ENCODE results near the gene ABHD10. TPM values are rescaled to one million over a fixed set of nuclear protein-coding genes. Genes with fewer than 3 reads are reported as not detected.

ABHD10 gene
- total and polyA plus RNA-seq, 10 of the 15 experiments (the other 5 are each of a cell fraction or from before 2014, with no cell fraction given), result 12.3 to 51.0 (median 28.9) TPM

DNA sequence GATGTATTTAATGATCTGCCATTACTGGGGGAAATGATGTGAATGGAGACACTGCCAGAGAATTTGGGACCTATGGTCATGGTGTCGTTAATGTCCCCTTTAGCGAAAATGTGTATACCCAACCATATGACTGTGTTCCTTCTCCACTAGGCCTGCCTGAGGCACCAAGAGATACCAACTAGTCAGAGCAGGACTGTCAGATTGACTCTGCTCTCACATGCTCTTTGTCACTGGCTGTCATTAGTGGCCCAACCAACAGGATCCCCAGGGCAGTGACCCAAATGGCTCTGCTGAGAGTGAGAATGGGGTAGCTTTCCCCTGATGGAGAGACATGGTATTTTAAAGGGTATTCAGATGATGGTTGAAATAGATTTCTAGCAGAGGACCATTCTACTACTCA lies 22.7 kb downstream of the ABHD10 start (continued):
- no peak for TF ChIP-seq MYC (IDR thresholded peaks at IDR 0.05; ENCODE audit: insufficient read depth, insufficient read length, insufficient replicate concordance, low read length, severe bottlenecking)
- TF ChIP-seq CBX5 (IDR thresholded peaks at IDR 0.05; ENCODE audit: low read depth), result no peak
- no peak for TF ChIP-seq ZNF622 (IDR thresholded peaks at IDR 0.05)
- TF ChIP-seq, protein P1, sequence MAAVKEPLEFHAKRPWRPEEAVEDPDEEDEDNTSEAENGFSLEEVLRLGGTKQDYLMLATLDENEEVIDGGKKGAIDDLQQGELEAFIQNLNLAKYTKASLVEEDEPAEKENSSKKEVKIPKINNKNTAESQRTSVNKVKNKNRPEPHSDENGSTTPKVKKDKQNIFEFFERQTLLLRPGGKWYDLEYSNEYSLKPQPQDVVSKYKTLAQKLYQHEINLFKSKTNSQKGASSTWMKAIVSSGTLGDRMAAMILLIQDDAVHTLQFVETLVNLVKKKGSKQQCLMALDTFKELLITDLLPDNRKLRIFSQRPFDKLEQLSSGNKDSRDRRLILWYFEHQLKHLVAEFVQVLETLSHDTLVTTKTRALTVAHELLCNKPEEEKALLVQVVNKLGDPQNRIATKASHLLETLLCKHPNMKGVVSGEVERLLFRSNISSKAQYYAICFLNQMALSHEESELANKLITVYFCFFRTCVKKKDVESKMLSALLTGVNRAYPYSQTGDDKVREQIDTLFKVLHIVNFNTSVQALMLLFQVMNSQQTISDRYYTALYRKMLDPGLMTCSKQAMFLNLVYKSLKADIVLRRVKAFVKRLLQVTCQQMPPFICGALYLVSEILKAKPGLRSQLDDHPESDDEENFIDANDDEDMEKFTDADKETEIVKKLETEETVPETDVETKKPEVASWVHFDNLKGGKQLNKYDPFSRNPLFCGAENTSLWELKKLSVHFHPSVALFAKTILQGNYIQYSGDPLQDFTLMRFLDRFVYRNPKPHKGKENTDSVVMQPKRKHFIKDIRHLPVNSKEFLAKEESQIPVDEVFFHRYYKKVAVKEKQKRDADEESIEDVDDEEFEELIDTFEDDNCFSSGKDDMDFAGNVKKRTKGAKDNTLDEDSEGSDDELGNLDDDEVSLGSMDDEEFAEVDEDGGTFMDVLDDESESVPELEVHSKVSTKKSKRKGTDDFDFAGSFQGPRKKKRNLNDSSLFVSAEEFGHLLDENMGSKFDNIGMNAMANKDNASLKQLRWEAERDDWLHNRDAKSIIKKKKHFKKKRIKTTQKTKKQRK (IDR thresholded peaks at IDR 0.05; ENCODE audit: low read depth, low read length), result no peak

DNA sequence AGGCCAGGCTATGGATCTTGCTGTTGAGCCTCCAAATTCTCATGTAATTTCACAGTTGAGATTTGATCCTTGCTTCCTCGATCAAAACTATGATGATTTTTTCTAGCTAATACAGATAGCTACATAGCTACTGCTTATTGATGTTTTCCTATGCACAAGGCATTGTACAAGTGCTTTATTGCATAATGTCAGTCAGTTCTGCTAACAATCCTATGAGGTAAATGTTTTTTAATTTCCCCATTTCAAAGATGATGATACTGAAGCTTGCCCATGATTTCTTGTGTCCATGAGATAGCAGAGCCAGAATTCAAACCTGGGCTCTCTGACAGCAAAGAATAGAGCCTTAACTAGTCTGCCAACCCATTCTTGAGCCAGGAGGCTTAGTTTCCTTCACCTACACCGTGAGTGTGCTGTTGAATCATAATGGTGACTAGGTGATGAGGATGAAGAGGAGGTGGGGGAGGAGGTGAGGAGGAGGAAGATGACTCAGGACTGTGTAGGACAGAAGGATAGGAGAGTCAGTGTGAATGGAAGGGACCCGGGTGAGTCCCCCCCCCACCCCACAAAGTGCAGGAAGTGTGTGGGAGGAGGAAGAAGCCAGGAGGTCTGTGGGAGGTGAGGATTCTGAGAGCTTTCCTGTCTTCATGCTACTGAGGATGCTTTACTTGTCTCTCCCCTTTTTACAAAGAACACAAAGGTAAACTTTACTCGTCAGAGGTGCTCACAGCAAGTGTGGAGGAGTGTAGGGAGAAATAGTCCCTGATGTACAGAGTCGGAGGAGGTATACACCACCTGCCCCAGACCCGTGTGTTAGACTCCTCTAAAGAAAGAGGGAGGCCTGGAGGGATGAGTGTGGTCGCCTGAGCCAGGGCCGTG lies 23.5 kb downstream of the ABHD10 start:
- no peaks in the 10 kb centered on the region for H3K79me2 ChIP-seq (ENCODE audit: control insufficient read depth, insufficient read depth, low read length)
- 19% methylated on average over 8 of the region's 8 CpGs for WGBS (ENCODE audit: insufficient coverage, insufficient replicate concordance, low lambda C conversion rate, missing lambda C conversion rate)
- no peaks in the 10 kb centered on the region for H3K36me3 ChIP-seq (ENCODE audit: control insufficient read depth in 2 of 2, insufficient read depth in 2 of 2, low read length in 1 of 2)
- POLR2A ChIA-PET, result interaction anchor here (0.5 to 1.2 kb wide), 2 partner anchors 12 to 21 kb away, joined by 3 read pairs; no protein-coding TSS in a partner anchor
- FAIRE-seq, result no peak
- H3K4me2 ChIP-seq (ENCODE audit: control insufficient read depth, insufficient read depth), result no peak overlapping the region
- H3K4me3 ChIP-seq, result no peak overlapping the region
- no peak for DNase-seq (ENCODE audit: low read depth, low spot score)
- RAD21 ChIA-PET (ENCODE audit: unreplicated experiment), result interaction anchor here (1.1 to 3.7 kb wide), 3 partner anchors 11 to 16 kb away, joined by 3 to 36 read pairs (median 19); no protein-coding TSS in a partner anchor
- no TSS peak for BruUV-seq (replicated peaks)
- H3K27me3 ChIP-seq (replicated peaks in 1 of 2; ENCODE audit: control insufficient read depth in 2 of 2, insufficient read depth in 2 of 2, low read length in 1 of 2), result peaks cover 0 to 2% of the 10 kb centered on the region in 2 experiments; a peak in 3 of 4 replicates
- no peak for ATAC-seq
- no peaks in the 10 kb centered on the region for H3K9me3 ChIP-seq (replicated peaks; ENCODE audit: control insufficient read depth, insufficient read depth, low read length)
- no peak for TF ChIP-seq RFX5 (IDR thresholded peaks at IDR 0.05; ENCODE audit: low read depth, low read length)
- no peak for TF ChIP-seq TCF7 (IDR thresholded peaks at IDR 0.05; ENCODE audit: borderline replicate concordance)
- TF ChIP-seq HDGF (IDR thresholded peaks at IDR 0.05), result no peak
- TF ChIP-seq, protein P2, sequence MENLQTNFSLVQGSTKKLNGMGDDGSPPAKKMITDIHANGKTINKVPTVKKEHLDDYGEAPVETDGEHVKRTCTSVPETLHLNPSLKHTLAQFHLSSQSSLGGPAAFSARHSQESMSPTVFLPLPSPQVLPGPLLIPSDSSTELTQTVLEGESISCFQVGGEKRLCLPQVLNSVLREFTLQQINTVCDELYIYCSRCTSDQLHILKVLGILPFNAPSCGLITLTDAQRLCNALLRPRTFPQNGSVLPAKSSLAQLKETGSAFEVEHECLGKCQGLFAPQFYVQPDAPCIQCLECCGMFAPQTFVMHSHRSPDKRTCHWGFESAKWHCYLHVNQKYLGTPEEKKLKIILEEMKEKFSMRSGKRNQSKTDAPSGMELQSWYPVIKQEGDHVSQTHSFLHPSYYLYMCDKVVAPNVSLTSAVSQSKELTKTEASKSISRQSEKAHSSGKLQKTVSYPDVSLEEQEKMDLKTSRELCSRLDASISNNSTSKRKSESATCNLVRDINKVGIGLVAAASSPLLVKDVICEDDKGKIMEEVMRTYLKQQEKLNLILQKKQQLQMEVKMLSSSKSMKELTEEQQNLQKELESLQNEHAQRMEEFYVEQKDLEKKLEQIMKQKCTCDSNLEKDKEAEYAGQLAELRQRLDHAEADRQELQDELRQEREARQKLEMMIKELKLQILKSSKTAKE (IDR thresholded peaks at IDR 0.05; ENCODE audit: low read depth, poor library complexity, severe bottlenecking), result no peak
- TF ChIP-seq SUPT20H (IDR thresholded peaks at IDR 0.05; ENCODE audit: borderline replicate concordance, control insufficient read depth, low read depth, low read length), result no peak
- no peak for TF ChIP-seq KLF5 (IDR thresholded peaks at IDR 0.05; ENCODE audit: partially characterized antibody)
- intact Hi-C loops (cut with micrococcal nuclease; ENCODE audit: unreplicated experiment), result no loop called here
- no peaks in the 10 kb centered on the region for H4K20me1 ChIP-seq (ENCODE audit: control insufficient read depth, insufficient read depth)
- H3K9ac ChIP-seq (ENCODE audit: control insufficient read depth, insufficient read depth, low read length), result no peak overlapping the region
- SMC1A ChIA-PET (ENCODE audit: uncharacterized antibody, unreplicated experiment), result interaction anchor here (1.8 to 21.1 kb wide), 4 partner anchors 11 to 287 kb away, joined by 3 to 417 read pairs (median 47); no protein-coding TSS in a partner anchor
- in situ Hi-C loops (cut with MboI), result no loop called here
- no peak overlapping the region for H2AFZ ChIP-seq (ENCODE audit: control insufficient read depth, low read depth, low read length)
- H3K27ac ChIP-seq (ENCODE audit: control insufficient read depth, insufficient read depth), result no peak overlapping the region
- CTCF ChIA-PET, result interaction anchor here (1.0 to 10.0 kb wide), 8 partner anchors 9 to 311 kb away, joined by 3 to 102 read pairs (median 4); partner anchors contain the start of gene ABHD10
- peaks cover 6% of the 10 kb centered on the region; the same call in 1 of the 2 replicates for H3K4me1 ChIP-seq (ENCODE audit: control insufficient read depth, insufficient read depth, low read length)

All from GM12878 (cell line).